Measurements from ENCODE around the gene DUS4L.

Gene DUS4L

DNA sequence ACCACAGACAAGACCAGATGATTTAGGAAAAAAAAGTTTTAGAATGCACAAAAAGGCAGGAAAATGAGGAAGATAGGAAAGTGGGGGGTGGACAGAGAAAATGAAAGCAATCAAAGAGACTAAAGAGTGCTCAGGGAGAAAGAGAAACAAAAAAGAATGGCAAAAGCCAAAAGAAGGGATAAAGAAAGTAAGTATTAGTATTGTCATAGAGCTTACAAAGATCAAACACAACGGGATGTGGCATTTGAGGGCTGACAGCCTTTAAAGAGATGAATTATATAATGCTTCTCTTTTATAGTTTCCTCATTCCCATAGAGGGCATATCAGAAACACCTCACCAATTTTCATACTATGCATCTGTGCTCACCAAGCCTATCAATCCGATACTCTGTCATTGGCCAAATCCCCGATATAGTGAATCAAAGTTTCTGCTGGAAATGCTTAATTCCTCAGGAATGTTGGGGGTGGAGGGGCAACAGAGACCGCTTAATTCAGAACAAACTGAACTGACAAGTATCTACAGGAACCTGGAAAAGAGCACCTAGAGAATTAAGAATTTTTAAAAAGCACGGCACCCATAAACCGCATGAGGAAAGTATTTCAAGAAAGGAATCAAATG, 2.8 kb upstream of the DUS4L start:
- H3K4me3 ChIP-seq (ENCODE audit: control insufficient read depth, low read depth, low read length): no peak overlapping the region
- peak; percentile 27 for DNase-seq (ENCODE audit: low read depth)
- TF ChIP-seq, protein P1, sequence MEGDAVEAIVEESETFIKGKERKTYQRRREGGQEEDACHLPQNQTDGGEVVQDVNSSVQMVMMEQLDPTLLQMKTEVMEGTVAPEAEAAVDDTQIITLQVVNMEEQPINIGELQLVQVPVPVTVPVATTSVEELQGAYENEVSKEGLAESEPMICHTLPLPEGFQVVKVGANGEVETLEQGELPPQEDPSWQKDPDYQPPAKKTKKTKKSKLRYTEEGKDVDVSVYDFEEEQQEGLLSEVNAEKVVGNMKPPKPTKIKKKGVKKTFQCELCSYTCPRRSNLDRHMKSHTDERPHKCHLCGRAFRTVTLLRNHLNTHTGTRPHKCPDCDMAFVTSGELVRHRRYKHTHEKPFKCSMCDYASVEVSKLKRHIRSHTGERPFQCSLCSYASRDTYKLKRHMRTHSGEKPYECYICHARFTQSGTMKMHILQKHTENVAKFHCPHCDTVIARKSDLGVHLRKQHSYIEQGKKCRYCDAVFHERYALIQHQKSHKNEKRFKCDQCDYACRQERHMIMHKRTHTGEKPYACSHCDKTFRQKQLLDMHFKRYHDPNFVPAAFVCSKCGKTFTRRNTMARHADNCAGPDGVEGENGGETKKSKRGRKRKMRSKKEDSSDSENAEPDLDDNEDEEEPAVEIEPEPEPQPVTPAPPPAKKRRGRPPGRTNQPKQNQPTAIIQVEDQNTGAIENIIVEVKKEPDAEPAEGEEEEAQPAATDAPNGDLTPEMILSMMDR (conservative IDR thresholded peaks at IDR 0.05; ENCODE audit: control insufficient read depth, insufficient read depth, low read depth, low read length): no peak

DNA sequence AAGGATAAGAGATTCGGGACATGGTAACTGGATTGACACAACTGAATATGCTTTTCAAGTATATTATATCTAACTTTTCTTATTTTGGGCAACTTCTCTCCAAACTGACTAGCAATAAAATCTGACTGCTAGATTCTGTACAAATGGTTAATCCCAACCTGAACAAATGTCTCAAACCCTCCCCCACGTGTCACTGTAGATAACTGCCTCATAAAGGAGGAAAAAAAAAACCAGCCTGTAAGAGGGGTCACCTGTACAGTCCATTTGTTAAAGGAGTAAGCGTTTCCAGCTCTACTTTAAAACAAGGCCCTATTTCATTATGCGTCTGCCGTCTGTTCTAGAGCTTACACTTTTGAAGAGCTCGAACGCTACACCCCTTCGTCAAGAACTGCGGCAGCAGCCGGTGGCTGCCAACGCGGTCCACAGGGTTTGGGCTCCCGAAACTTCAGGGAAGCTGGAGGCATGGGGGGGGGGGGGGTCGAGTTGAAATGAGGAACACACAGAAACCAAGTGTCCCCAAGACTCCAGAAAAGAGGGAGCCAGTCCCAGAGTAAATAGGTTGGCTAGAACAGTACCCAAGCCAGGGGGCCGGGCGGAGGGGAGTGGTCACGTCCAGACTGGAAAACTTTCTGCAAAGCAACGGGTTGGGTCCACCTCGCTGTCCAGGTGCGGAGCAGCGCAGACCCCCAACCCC, 543 bp upstream of the DUS4L start:
- peak overlapping the region; percentile 89 for H3K4me3 ChIP-seq (ENCODE audit: control insufficient read depth, low read depth, low read length)
- DNase-seq (ENCODE audit: low read depth): no peak
- TF ChIP-seq, protein P1 (conservative IDR thresholded peaks at IDR 0.05; ENCODE audit: control insufficient read depth, insufficient read depth, low read depth, low read length): no peak

DNA sequence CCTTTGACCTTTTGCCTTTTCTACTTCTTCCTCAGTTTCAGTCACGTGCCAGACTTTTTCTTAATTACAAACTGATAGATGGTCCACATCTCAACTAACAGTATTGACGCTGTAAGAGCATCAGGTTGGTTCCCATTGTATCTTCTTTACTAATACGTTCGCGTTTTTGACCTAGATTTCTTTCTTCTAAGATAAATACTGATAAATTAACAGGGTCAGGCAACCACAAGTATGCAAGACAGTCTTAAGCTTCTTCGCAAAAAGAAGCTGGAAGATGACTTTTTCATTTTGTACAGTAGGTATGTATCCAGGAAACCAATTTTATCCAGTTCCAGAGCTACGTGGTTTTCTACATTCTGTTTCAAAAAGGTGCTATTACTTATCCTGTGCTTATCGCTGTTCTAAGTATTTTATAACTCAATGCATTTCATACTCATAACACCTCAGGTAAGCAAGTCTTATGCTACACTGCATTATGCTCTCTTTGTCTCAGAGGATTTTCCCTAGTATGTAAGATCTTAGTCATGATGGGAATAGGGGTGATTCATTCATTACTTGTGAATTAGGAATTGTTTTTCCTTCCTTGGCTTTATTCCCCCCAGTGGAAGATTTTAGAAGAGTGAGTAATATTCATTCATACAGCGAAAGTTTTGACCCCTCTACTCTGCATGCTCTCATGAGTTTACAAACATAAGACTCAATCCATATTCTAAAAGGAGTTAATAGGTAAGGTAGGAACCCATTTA, 955 bp downstream of the DUS4L start:
- peak; percentile 93 for DNase-seq (ENCODE audit: low read depth)
- TF ChIP-seq, protein P1 (conservative IDR thresholded peaks at IDR 0.05; ENCODE audit: control insufficient read depth, insufficient read depth, low read depth, low read length): peak; percentile 5
- H3K4me3 ChIP-seq (ENCODE audit: control insufficient read depth, low read depth, low read length): peak overlapping the region; percentile 89

DNA sequence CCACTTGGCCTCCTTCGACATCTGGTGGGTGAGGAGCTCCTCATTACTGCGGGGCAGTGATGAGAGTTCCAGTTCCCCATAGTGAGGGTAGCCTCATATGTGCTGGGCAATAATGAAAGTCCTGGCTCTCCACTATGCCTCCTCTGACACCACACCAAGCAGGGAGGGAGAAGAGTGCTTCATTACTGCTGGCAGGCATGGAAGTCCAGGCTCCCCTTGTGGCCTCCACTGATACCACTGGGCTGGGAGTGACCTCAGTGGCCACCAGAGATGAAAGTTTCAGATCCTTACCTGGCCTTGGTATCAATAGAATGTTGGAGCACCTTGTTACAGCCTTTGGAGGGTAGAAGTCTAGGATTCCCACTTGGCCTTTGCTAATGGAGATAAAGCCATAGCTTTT, 6.5 kb downstream of the DUS4L start:
- no peak overlapping the region for H3K4me3 ChIP-seq (ENCODE audit: control insufficient read depth, low read depth, low read length)
- TF ChIP-seq, protein P1 (conservative IDR thresholded peaks at IDR 0.05; ENCODE audit: control insufficient read depth, insufficient read depth, low read depth, low read length): no peak

DNA sequence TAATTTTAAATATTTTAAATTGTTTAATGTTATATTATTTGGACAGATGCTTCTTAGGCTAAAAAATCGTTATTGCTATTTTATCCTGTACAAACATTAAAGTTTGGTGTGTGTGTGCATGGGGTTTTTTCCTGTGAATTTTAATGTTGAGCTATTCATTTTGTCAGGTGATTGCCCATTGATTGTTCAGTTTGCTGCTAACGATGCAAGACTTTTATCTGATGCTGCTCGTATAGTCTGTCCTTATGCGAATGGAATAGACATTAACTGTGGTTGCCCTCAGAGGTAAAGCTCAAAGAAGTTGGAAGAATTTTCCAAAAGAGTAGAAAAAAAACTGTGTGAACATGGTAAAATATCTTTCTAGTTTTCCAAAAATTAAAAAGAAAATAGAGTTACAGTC, 9.8 kb downstream of the DUS4L start:
- H3K4me3 ChIP-seq (ENCODE audit: control insufficient read depth, low read depth, low read length): no peak overlapping the region
- no peak for DNase-seq (ENCODE audit: low read depth)
- TF ChIP-seq, protein P1 (conservative IDR thresholded peaks at IDR 0.05; ENCODE audit: control insufficient read depth, insufficient read depth, low read depth, low read length): no peak

More for the DNA sequence above, 6.5 kb downstream of the DUS4L start:
- no peak for DNase-seq (ENCODE audit: low read depth)

DNA sequence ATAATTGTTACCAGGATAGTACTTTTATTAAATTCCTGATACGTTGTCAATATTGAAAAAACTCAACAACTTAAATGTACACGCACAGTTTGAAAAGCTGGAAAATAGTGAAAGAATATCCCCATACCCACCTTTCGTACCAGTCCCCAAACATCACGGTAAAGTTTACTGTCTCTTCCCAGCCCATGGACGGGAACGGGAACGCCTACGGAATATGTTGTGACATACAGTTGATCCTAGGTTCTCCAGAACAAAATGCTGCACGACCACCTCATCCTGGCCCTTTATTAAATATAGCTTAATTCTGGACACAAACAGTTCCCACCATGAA, 15.7 kb downstream of the DUS4L start:
- peak overlapping the region; percentile 72 for H3K4me3 ChIP-seq (ENCODE audit: control insufficient read depth, low read depth, low read length)
- TF ChIP-seq, protein P1 (conservative IDR thresholded peaks at IDR 0.05; ENCODE audit: control insufficient read depth, insufficient read depth, low read depth, low read length): no peak
- no peak for DNase-seq (ENCODE audit: low read depth)

All from fibroblast of mammary gland (primary cell).